HG03025 (cell line): Measurements from ENCODE around the gene ZNF732.
"Not testable (repeated sequence)": the region's sequence is repeated elsewhere in the genome, so short reads cannot be mapped to it uniquely, and the experiment has no call there.

Source experiments
- ATAC-seq: cut with Tn5 transposase; IDR thresholded peaks from one replicate; pipeline ENCODE4 v1.9.1; 2021; ENCODE audit warnings: mild to moderate bottlenecking, moderate library complexity; ENCODE audit not compliant: unreplicated experiment, low FRiP score

Gene ZNF732

GRCh38 chr4:304969-305680, at the start of gene ZNF732:
ZNF732 (minus strand) TSS chr4:305474; CDS start chr4:305310, 164 bp downstream.
- no peak for ATAC-seq

GRCh38 chr4:340011-340410, 34.7 kb upstream of the ZNF732 start:
- ATAC-seq, result no peak

DNA sequence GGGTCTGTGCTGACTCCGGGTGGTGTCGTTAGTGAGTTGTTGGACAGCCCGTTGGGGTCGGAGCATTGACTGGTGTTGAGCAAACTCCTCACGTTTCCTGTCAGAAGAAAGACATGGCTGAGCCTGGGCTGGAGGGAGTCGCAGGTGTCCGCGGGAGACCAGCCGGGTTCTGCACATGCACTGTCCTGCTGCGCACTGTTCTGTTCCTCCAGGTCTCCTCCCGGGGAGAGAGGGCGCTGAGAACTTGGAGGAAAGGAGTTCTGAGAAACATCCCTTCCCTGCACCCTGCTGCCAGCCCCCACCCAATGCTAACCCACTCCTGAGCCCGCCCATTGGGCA, 33.5 kb upstream of the ZNF732 start:
- ATAC-seq, result no peak

DNA sequence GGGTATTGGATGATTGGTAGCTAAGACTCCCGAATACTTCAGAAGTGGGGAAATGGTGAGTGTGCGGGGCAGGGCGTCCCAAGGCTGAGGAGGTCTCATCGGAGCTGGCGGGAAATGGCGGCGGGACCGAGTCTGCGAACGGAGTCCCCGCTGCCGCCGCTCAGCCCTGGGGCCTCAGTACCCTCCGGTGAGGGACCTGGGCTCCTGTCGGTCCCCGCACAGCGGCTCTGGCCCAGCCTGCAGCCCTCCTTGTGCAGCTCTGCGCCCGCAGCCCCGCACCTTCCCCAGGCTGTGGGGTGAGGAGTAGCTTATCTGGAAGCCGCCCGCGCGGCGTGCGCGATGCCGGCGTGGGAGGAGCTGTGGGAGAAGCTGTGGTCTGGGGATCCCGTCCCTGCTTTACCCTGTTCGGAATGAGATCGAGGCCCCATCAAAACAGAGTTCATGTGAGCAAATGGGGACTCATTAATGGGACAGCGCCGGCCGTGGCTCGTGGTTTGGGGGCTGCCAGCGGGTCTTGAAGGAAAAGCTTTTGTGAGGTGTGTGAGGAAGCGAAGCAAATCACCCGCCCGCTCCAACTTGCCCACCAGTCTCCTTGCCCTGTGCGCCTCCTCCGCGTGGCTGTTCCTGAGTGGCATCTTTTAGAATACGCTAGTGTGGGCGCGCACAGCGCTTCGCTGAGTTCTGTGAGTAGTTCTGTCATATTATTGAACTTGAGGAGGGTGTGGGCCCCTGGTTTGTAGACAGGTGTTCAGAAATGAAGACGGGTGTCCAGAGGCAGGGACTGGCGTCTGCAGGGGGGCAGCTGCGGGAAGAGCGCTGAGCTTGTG, 32.9 kb upstream of the ZNF732 start:
- peak; percentile 40 for ATAC-seq

DNA sequence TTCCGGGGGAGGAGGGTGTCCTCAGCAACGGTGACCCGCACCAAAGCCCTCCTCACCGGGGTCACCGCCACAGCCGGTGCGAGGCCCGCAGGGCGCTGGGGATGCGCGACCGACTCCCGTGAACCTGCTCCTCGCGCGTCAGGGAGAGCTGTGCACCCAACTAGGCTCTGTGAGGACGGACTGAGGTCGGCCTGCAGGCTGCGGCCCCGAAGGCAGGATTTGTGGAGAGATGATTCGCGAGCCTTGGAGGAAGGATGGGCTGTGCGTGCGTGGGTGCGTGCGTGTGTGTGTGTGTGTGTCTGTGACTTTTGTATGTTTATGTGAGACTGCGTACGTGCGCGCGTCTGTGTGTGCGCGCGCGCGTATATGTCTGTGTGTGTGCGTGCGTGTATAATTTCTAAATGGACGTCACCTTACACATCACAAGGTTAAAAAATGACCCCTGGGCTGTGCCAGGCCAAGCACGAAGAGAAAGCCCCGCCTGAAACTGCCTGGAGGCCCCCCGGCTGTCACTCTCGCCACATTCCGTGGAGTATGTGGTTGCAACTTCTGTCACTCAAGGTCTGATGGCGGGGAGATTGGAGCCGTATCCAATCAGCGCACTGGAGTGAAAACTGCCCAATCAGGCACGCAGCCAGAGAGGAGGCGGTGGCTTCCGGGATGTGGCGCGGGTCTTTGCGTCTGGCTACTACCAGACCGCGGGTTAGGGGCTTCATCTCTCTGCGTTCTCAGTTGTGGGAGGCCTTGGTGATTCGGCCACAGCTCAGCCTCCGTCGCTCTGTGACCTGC, 32.1 kb upstream of the ZNF732 start, which contains the start of gene ZNF141:
Gene ZNF141, plus strand, starts transcription at position 672 of the 789 bp plus-strand sequence. CDS start 170 bp downstream, outside the sequence.
- peak; percentile 94 for ATAC-seq

- peak; percentile 3 for ATAC-seq
These were observed 31.5 kb upstream of the ZNF732 start for GRCh38 chr4:336893-337142.

DNA sequence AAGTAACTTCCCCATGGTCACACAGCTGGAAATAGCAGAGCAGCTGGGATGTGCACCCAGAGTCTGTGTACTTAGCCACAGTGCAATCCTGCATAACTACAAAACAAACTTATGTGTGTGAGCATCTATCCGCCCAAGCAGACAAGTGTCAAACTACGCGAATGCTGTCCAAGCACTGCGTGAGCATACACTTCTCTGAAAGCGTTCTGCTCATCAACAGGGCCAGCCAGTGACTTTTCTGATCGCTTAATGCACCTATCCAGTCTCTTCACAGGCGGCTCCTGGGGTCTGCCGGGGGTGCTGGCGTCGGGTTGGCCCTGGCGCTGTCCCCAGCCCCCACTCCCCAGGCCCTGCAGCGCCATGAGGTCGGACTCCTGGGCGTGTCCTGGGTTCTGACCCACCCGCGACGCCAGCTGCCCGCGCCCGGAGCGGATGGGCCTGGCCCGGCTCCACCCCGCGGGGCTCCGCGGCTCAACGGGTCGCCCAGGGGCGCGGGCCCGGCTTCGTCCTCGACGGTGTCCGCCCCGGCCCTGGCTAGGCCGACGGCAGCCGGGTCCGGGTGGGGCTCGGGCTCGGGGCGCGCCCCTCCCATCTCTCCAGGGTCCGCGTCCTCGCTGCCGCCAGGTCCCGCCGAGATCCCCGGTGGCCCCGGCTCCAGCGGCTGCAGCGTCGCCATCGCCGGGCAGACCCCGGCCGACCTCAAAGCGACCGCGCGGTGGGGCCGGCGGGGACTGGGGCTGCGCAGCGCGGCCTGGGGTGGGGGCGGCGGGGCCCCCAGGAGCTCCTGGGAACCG, 31.0 kb upstream of the ZNF732 start:
- ATAC-seq, result no peak

GRCh38 chr4:335515-335914, 30.2 kb upstream of the ZNF732 start:
- no peak for ATAC-seq

DNA sequence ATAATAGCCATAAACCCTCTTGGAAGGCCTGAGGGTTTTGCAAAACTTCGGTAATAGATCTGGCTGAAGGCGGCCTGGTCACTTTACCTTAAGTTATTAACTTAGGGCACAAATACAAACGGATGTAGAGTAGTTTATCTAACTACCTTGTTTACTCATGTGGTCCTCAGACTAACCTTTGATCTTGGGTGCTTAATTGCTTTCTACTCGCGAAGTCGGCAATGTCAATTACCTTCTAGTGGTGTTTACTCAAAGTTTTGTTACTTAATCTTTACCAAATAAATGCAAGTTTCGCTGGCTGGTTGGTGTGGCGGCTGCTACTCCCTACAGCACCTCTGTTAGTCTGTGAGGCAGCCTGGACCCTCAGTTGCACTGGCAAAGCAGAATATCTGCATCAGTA, 23.5 kb upstream of the ZNF732 start:
- ATAC-seq, result no peak

- ATAC-seq, result no peak
These were observed 9.1 kb upstream of the ZNF732 start for GRCh38 chr4:314296-314903.

DNA sequence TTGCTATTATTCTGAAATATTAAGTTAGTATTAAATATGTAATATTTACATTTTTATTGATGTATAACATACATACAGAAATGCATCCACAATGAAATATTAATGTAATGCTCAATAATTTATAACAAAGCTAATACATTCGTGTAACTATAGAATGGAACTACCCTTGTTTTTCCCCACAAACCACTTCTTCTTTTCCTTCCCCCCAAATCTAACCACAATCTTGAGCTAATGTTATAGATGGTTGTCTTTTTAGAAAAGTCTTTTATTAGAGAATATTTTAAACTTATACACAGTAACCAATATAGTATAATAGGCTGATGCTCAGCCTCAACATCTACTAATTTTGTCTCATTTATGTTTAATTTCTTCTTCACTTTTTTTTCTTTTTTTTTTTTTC, 4.5 kb upstream of the ZNF732 start:
- no peak for ATAC-seq

DNA sequence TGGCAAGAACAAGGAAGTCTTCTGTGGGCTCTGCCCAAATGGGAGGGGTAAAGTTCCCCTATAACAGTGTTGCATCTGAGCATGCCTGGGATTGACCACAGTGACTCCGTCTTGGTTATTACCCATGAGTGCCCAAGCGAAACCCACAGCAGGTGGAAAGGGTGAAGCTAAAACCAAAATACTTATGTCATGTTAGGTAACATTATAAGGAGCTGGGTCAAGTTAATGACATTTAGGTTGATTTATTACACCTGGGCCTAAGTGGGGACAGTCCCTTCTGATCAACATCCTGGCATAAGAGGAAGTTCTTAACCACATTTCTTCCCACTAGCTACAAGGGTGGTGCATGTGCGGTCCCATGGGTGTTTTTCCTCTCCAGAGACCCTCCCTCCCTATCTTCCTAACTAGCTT, 1.3 kb upstream of the ZNF732 start:
- ATAC-seq, result no peak

DNA sequence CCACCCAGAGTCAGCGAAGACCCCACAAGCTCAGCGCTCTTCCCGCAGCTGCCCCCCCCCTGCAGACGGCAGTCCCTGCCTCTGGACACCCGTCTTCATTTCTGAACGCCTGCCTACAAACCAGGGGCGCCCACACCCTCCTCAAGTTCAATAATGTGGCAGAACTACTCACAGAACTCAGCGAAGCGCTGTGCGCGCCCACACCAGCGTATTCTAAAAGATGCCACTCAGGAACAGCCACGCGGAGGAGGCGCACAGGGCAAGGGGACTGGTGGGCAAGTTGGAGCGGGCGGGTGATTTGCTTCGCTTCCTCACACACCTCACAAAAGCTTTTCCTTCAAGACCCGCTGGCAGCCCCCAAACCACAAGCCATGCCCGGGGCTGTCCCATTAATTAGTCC, 758 bp downstream of the ZNF732 start:
- not testable (repeated sequence) for ATAC-seq

- no peak for ATAC-seq
These were observed 2.9 kb downstream of the ZNF732 start for GRCh38 chr4:302381-302780.

GRCh38 chr4:294732-295131, 10.5 kb downstream of the ZNF732 start:
- no peak for ATAC-seq

- no peak for ATAC-seq
These were observed 16.4 kb downstream of the ZNF732 start for GRCh38 chr4:288891-289290.

DNA sequence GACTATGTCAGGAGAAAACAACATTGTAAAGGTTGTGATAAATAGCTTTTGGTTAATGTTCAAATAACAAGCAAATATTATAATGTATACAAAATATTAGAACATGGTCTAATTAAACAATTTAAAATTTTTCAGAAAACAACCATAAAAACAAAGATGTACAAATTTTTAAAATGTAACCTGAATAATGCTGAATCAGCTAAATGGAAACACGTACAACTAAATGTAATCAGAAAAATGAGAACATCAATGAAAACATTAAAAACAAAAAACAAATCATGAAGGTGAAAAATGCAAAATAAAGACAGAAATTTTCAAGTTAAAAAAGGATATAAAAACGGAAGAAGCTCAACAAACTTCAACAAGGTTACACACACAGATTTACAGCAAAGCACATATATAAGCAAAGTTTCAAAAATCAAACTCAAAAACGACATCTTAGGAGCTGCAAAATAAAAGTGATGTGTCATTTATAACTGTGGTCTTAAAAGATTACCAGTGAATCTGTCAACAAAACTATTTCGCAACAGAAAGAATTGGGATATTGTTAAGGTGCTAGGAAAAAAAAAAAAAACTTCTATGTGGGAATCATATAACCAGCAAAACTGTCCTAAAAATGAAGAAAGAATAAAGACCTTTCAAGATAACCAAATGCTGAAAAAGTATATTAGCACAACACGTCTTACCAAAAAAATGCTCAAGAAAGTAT, 31.8 kb downstream of the ZNF732 start:
- ATAC-seq, result no peak

DNA sequence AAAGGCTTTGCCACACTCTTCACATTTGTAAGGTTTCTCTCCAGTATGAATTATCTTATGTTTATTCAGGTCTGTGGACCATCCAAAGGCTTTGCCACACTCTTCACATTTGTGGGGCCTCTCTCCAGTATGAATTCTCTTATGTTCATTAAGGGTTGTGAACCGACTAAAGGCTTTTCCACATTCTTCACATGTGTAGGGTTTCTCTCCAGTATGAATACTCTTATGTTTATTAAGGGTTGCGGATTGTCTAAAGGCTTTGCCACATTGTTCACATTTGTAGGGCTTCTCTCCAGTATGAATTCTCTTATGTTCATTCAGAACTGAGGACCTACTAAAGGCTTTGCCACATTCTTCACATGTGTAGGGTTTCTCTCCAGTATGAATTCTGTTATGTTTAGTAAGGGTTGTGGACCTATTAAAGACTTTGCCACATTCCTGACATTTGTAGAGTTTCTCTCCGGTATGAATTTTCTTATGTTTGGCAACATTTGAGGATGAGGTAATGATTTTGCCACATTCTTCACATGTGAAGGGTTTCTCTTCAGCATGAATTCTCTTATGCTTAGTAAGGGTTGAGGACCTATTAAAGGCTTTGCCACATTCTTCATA, 33.7 kb downstream of the ZNF732 start:
- no peak for ATAC-seq

- not testable (repeated sequence) for ATAC-seq
These were observed 46.0 kb downstream of the ZNF732 start for GRCh38 chr4:259240-259639.
